ENCODE data around the gene ADAMTSL4. TPM values are rescaled to one million over a fixed set of nuclear protein-coding genes. Genes with fewer than 3 reads are reported as not detected.

ADAMTSL4 gene
- total and polyA plus RNA-seq, 2 donors (not counting 3 experiments of a cell fraction or from before 2014, with no cell fraction given), result 0.73 to 1.0 TPM

DNA sequence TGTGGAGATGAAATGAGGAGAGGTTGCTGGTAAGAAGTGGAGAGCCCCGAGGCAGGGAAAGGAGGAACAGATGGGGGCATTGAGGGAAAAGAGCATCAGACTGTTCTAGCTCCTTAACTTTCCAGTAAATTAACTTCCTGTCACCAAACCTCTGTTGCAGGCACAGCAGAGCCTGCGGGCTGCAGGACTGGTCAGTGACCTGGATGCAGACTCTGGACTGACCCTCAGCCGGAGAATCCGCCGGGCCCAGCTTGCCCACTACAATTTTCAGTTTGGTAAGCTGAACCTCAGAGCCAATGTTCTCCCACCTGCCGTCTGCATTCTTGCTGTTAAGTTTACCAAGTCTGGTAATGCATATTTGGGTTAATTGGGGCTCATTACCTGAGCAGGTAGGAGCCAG lies 43.8 kb upstream of the ADAMTSL4 start:
- intact Hi-C loops (cut with micrococcal nuclease), result no loop called here

DNA sequence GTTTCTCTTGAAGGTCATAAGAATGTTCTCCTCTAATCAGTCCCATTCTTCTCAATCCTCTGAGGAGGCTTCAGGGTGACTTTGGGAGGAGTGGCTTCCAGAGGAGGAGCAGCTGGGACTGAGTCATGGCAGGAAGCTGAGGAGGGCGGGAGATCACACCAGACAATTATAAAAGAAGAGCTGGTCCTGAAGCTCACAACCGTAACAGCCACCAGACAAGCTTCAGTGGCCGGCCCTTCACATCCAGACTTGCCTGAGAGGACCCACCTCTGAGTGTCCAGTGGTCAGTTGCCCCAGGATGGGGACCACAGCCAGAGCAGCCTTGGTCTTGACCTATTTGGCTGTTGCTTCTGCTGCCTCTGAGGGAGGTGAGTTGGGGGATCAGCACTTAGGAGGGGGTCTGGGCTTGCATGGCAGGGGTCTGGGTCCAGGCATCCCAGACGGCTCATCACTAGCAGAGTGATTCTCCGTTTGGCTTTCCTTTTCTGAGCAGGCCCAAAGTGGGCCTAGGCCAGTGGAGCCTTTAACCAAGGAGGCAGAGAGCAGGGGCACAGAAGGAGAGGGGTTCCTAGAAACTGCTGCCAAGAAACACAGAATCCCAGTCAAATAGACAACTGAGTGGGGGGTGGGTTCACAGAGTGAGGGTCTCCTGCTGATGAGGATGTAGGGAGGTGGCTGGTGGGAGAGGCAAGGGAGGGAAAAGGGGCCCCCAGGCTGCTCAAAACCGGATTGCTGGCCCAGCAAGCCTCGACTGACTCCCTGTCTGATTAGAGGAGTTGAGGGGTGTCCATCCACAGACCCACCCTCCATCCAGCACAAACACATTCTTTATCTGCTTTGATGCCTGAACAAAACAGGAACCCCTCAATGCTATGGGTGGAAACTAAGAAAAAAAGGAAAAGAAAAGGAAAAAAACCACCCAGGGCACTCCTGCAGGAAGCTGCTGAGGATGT lies 41.0 kb upstream of the ADAMTSL4 start, which contains the start of gene ECM1:
Gene ECM1 (plus strand): TSS at position 198 of the 953 bp plus-strand sequence. CDS start 101 bp downstream, at position 299.
- intact Hi-C loops (cut with micrococcal nuclease), result loop anchor here (1.0 kb wide), 1 partner anchor 21 kb away; the partner anchor contains the start of gene TARS2
- FAIRE-seq (peak; percentile 99), DNase-seq (ENCODE audit: low read depth, low spot score) (peak; percentile 71)
- Histone ChIP-seq H3K9me3 (replicated peaks; ENCODE audit: control insufficient read depth, insufficient read depth, low read length) (no peaks in the 10 kb centered on the region), H3K9ac (replicated peaks; ENCODE audit: extremely low read depth, insufficient read depth, low read length) (peak within 1 kb of the TSS; percentile 5), H3K79me2 (ENCODE audit: control insufficient read depth, insufficient read depth, low read length) (no peaks in the 10 kb centered on the region), H2AFZ (ENCODE audit: low read depth, low read length) (peak within 1 kb of the TSS; percentile 66), H3K4me1 (ENCODE audit: control insufficient read depth, extremely low read depth, insufficient read depth, low read length) (peaks cover 10% of the 10 kb centered on the region), H3K36me3 (ENCODE audit: control insufficient read depth in 2 of 2, extremely low read depth in 1 of 2, insufficient read depth in 2 of 2, low read length in 2 of 2) (peaks cover 0 to 12% of the 10 kb centered on the region in 2 experiments), H3K4me2 (ENCODE audit: insufficient read depth, low read length) (peak within 1 kb of the TSS; percentile 15), H3K9me1 (replicated peaks; ENCODE audit: control insufficient read depth, extremely low read depth, insufficient read depth, low read length) (no peaks in the 10 kb centered on the region), H3K4me3 (replicated peaks in 1 of 3; ENCODE audit: insufficient read depth in 1 of 3, low read depth in 1 of 3, low read length in 3 of 3) (no peak within 1 kb of the TSS), H4K20me1 (replicated peaks; ENCODE audit: control insufficient read depth, extremely low read depth, insufficient read depth, low read length) (no peaks in the 10 kb centered on the region), H3K27ac (ENCODE audit: insufficient read depth, low read depth, low read length) (peak within 1 kb of the TSS; percentile 34), H3K27me3 (ENCODE audit: control insufficient read depth in 2 of 2, insufficient read depth in 2 of 2, low read length in 2 of 2) (no peaks in the 10 kb centered on the region)
- ChIA-PET POLR2A (interaction anchor here (0.6 to 1.2 kb wide), 2 partner anchors 8 to 599 kb away, joined by 4 read pairs; partner anchors contain the start of gene FALEC), CTCF (interaction anchor here (1.0 to 3.1 kb wide), 4 partner anchors 8 to 52 kb away, joined by 3 to 20 read pairs (median 6); partner anchors contain the start of gene FALEC)
- BruUV-seq (replicated peaks), result TSS peak; percentile 56
- TF ChIP-seq JUN (IDR thresholded peaks at IDR 0.05; ENCODE audit: borderline replicate concordance, insufficient read depth, insufficient read length, low read depth), result peak; percentile 54
- TF ChIP-seq MYC (IDR thresholded peaks at IDR 0.05; ENCODE audit: low read depth, low read length), result no peak
- TF ChIP-seq POLR2AphosphoS5 (IDR thresholded peaks at IDR 0.05; ENCODE audit: insufficient read depth, low read depth, low read length), result peak; percentile 23
- peak; percentile 86 for TF ChIP-seq FOS (IDR thresholded peaks at IDR 0.05; ENCODE audit: borderline replicate concordance, insufficient read depth, low read length)
- dilution Hi-C loops (cut with MboI; ENCODE audit: extremely low pct_ligation_motif_present, low sequenced_read_pairs), result no loop called here

More for the DNA sequence above, 43.8 kb upstream of the ADAMTSL4 start:
- no peak overlapping the region for H3K4me3 ChIP-seq (replicated peaks in 1 of 3; ENCODE audit: insufficient read depth in 1 of 3, low read depth in 1 of 3, low read length in 3 of 3)
- DNase-seq (ENCODE audit: low read depth, low spot score), result no peak
- H3K9me1 ChIP-seq (replicated peaks; ENCODE audit: control insufficient read depth, extremely low read depth, insufficient read depth, low read length), result no peaks in the 10 kb centered on the region
- no peak overlapping the region for H3K4me2 ChIP-seq (ENCODE audit: insufficient read depth, low read length)
- BruUV-seq (replicated peaks), result no TSS peak
- CTCF ChIA-PET, result no interaction called here
- H4K20me1 ChIP-seq (replicated peaks; ENCODE audit: control insufficient read depth, extremely low read depth, insufficient read depth, low read length), result no peaks in the 10 kb centered on the region
- no peaks in the 10 kb centered on the region for H3K79me2 ChIP-seq (ENCODE audit: control insufficient read depth, insufficient read depth, low read length)
- TF ChIP-seq MYC (IDR thresholded peaks at IDR 0.05; ENCODE audit: low read depth, low read length) (no peak), POLR2AphosphoS5 (IDR thresholded peaks at IDR 0.05; ENCODE audit: insufficient read depth, low read depth, low read length) (no peak)
- TF ChIP-seq, protein P1, sequence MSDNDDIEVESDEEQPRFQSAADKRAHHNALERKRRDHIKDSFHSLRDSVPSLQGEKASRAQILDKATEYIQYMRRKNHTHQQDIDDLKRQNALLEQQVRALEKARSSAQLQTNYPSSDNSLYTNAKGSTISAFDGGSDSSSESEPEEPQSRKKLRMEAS (IDR thresholded peaks at IDR 0.05; ENCODE audit: insufficient read depth, insufficient read length), result no peak
- no peak overlapping the region for H3K9ac ChIP-seq (replicated peaks; ENCODE audit: extremely low read depth, insufficient read depth, low read length)
- no peak overlapping the region for H3K27ac ChIP-seq (ENCODE audit: insufficient read depth, low read depth, low read length)
- no peak overlapping the region for H2AFZ ChIP-seq (ENCODE audit: low read depth, low read length)
- peaks cover 0 to 12% of the 10 kb centered on the region in 2 experiments for H3K36me3 ChIP-seq (ENCODE audit: control insufficient read depth in 2 of 2, extremely low read depth in 1 of 2, insufficient read depth in 2 of 2, low read length in 2 of 2)
- H3K27me3 ChIP-seq (ENCODE audit: control insufficient read depth in 2 of 2, insufficient read depth in 2 of 2, low read length in 2 of 2), result no peaks in the 10 kb centered on the region
- POLR2A ChIA-PET, result interaction anchor here (0.6 kb wide), 1 partner anchor 257 kb away, joined by 6 read pairs; no protein-coding TSS in a partner anchor
- H3K9me3 ChIP-seq (replicated peaks; ENCODE audit: control insufficient read depth, insufficient read depth, low read length), result no peaks in the 10 kb centered on the region
- dilution Hi-C loops (cut with MboI; ENCODE audit: extremely low pct_ligation_motif_present, low sequenced_read_pairs), result no loop called here
- H3K4me1 ChIP-seq (ENCODE audit: control insufficient read depth, extremely low read depth, insufficient read depth, low read length), result peaks cover 10% of the 10 kb centered on the region
- no peak for FAIRE-seq
